ENCODE results near the gene ZFP42. TPM values are rescaled to one million over a fixed set of nuclear protein-coding genes. Genes with fewer than 3 reads are reported as not detected.

Gene ZFP42
- total and polyA plus RNA-seq, 2 of the 8 experiments (the other 6 are each of a cell fraction or from before 2014, with no cell fraction given), result 69.4 to 188 TPM

- TF ChIP-seq HDAC6 (IDR thresholded peaks at IDR 0.05; ENCODE audit: low read depth, low read length) (no peak), SP4 (IDR thresholded peaks at IDR 0.05; ENCODE audit: low read length) (no peak), CTBP2 (IDR thresholded peaks at IDR 0.05; ENCODE audit: borderline replicate concordance, insufficient read depth, insufficient read length, low read length) (no peak), KDM1A (IDR thresholded peaks at IDR 0.05; ENCODE audit: borderline replicate concordance, low read length) (no peak)
Measured at GRCh38 chr4:187961961-187962360, 33.6 kb upstream of the ZFP42 start (continued).
